Trophoblast cell (in vitro differentiated cells and primary cell): Measurements from ENCODE around the gene LYPD1.
"Not testable (repeated sequence)": the region's sequence is repeated elsewhere in the genome, so short reads cannot be mapped to it uniquely, and the experiment has no call there.

Experiments used
- DNase-seq, 2 donors: peaks; one replicate each; pipeline ENCODE4 v3.0.0-alpha.2; 2016
- H2AFZ ChIP-seq: 2 replicates; pipeline ENCODE4 v1.6.1; 2013; ENCODE audit warnings: low read length, moderate library complexity, mild to moderate bottlenecking; ENCODE audit not compliant: insufficient read depth, poor library complexity
- H2AK5ac ChIP-seq: 2 replicates; pipeline ENCODE4 v1.6.1; 2013; ENCODE audit warnings: mild to moderate bottlenecking, low read length
- H2BK120ac ChIP-seq: 2 replicates; pipeline ENCODE4 v1.6.1; 2013; ENCODE audit warnings: low read length, mild to moderate bottlenecking, moderate library complexity; ENCODE audit not compliant: insufficient read depth, poor library complexity
- H2BK12ac ChIP-seq: 2 replicates; pipeline ENCODE4 v1.6.1; 2013; ENCODE audit warnings: mild to moderate bottlenecking, low read length, moderate library complexity
- H2BK5ac ChIP-seq: 2 replicates; pipeline ENCODE4 v1.6.1; 2013; ENCODE audit warnings: low read length, low read depth, moderate library complexity, mild to moderate bottlenecking; ENCODE audit not compliant: poor library complexity
- H3K14ac ChIP-seq: 2 replicates; pipeline ENCODE4 v1.6.1; 2013; ENCODE audit warnings: mild to moderate bottlenecking, low read length
- H3K18ac ChIP-seq: 2 replicates; pipeline ENCODE4 v1.6.1; 2013; ENCODE audit warnings: mild to moderate bottlenecking, low read length
- H3K23ac ChIP-seq: 2 replicates; pipeline ENCODE4 v1.6.1; 2013; ENCODE audit warnings: low read length
- H3K27ac ChIP-seq: 2 replicates; pipeline ENCODE4 v1.5.1; 2013; ENCODE audit warnings: low read depth, mild to moderate bottlenecking, inconsistent platforms, low read length, moderate library complexity
- H3K27me3 ChIP-seq: 2 replicates; pipeline ENCODE4 v1.6.1; 2013; ENCODE audit warnings: inconsistent platforms, mild to moderate bottlenecking, low read length, moderate library complexity; ENCODE audit not compliant: insufficient read depth
- H3K36me3 ChIP-seq, 2 experiments: 1 replicate in 1 of 2; 2 replicates in 1 of 2; pipeline ENCODE4 v1.6.1; 2013; ENCODE audit warnings: low read length in 2 of 2, mild to moderate bottlenecking in 2 of 2, moderate library complexity in 1 of 2; ENCODE audit not compliant: insufficient read depth in 2 of 2, control insufficient read depth in 1 of 2
- H3K4ac ChIP-seq: 2 replicates; pipeline ENCODE4 v1.6.1; 2013; ENCODE audit warnings: low read depth, mild to moderate bottlenecking, low read length, moderate library complexity
- H3K4me1 ChIP-seq, 2 experiments: 1 replicate in 1 of 2; 2 replicates in 1 of 2; pipeline ENCODE4 v1.6.1; 2013; ENCODE audit warnings: low read length in 2 of 2, mild to moderate bottlenecking in 2 of 2, moderate library complexity in 1 of 2; ENCODE audit not compliant: insufficient read depth in 2 of 2, control insufficient read depth in 1 of 2
- H3K4me2 ChIP-seq: 2 replicates; pipeline ENCODE4 v1.6.1; 2013; ENCODE audit warnings: inconsistent platforms, mild to moderate bottlenecking, low read length, moderate library complexity
- H3K4me3 ChIP-seq: 2 replicates; pipeline ENCODE4 v1.5.1; 2013; ENCODE audit warnings: mild to moderate bottlenecking, low read depth, low read length, inconsistent platforms
- H3K79me1 ChIP-seq: one replicate; pipeline ENCODE4 v1.6.1; 2013; ENCODE audit warnings: low read length
- H3K79me2 ChIP-seq: 2 replicates; pipeline ENCODE4 v1.6.1; 2013; ENCODE audit warnings: low read length, mild to moderate bottlenecking; ENCODE audit not compliant: control insufficient read depth, insufficient read depth, poor library complexity
- H3K9ac ChIP-seq: 2 replicates; pipeline ENCODE4 v1.6.1; 2013; ENCODE audit warnings: mild to moderate bottlenecking, low read length
- H3K9me3 ChIP-seq: 2 replicates; pipeline ENCODE4 v1.6.1; 2013; ENCODE audit warnings: low read depth, mild to moderate bottlenecking, control low read depth, inconsistent platforms, low read length; ENCODE audit not compliant: insufficient read depth
- H4K12ac ChIP-seq: 2 replicates; pipeline ENCODE4 v1.6.1; 2013; ENCODE audit warnings: low read depth, mild to moderate bottlenecking, low read length, moderate library complexity
- H4K8ac ChIP-seq: 2 replicates; pipeline ENCODE4 v1.6.1; 2013; ENCODE audit warnings: low read depth, mild to moderate bottlenecking, low read length, moderate library complexity
- H4K91ac ChIP-seq: one replicate; pipeline ENCODE4 v1.6.1; 2013; ENCODE audit warnings: low read depth, mild to moderate bottlenecking, low read length, moderate library complexity
- WGBS: extraction: QIAGEN DNeasy Blood & Tissue Kit; methylation state at CpG from one replicate; pipeline ENCODE4 v1.1.7; 2013; ENCODE audit warnings: missing lambda C conversion rate; ENCODE audit not compliant: insufficient read length, insufficient coverage; ENCODE audit errors: extremely low coverage; 5-methylcytosine and 5-hydroxymethylcytosine counted together

Gene LYPD1

DNA sequence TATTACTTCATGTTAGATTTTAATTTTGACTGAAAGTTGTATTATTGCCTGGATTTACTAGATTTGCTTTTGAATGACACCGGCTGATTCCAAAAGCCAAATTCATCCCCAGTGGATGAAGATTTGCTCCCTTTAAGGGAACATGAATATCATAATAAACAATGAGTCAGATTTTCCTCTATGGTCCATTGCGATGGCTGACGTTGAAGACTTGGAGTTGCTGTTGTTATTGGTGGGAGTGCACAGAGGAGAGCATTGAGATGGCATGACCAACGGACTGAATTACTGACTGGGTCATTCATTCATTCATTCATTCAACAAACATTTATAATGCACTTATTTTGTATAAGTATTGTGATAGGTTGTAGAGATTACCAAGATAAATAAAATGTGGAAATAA lies 33.4 kb upstream of the LYPD1 start:
- no peak overlapping the region for H4K8ac ChIP-seq
- no peaks in the 10 kb centered on the region for H3K9me3 ChIP-seq
- H3K18ac ChIP-seq, result no peak overlapping the region
- no peak for DNase-seq
- no peak overlapping the region for H4K91ac ChIP-seq
- H3K27ac ChIP-seq, result no peak overlapping the region
- no peak overlapping the region for H2AFZ ChIP-seq
- no peaks in the 10 kb centered on the region for H3K4me1 ChIP-seq
- no peak overlapping the region for H3K4me2 ChIP-seq
- no peak overlapping the region for H3K4me3 ChIP-seq
- no peak overlapping the region for H4K12ac ChIP-seq
- H3K9ac ChIP-seq, result no peak overlapping the region
- H2BK120ac ChIP-seq, result no peak overlapping the region
- no peaks in the 10 kb centered on the region for H3K27me3 ChIP-seq
- no peaks in the 10 kb centered on the region for H3K36me3 ChIP-seq
- H3K79me1 ChIP-seq, result no peaks in the 10 kb centered on the region
- no peak overlapping the region for H2BK12ac ChIP-seq
- H2BK5ac ChIP-seq, result no peak overlapping the region
- H3K4ac ChIP-seq, result no peak overlapping the region
- H2AK5ac ChIP-seq, result no peak overlapping the region
- no peaks in the 10 kb centered on the region for H3K79me2 ChIP-seq
- H3K14ac ChIP-seq, result no peak overlapping the region
- WGBS, result no CpG with 5 or more reads among the region's 4 CpGs
- no peak overlapping the region for H3K23ac ChIP-seq

DNA sequence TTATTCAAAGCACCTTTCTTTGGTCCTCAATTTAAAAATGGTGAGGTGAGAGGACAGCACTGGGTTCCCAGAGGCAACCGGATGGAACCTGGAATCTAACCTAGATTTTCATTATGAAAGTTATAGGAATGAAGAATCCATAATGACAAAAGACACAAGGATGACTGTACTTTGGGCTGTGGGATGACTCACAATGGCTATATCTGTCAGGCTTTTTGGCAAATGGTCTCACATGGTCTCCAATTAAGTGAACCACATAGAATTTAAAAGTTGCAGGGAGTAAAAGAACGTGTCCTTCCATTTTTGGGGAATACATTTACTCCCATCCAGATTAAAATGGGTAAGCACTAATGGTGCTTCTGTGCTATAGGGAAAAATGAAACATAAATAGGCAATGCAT lies 31.8 kb upstream of the LYPD1 start:
- Histone ChIP-seq H3K4me2 (no peak overlapping the region), H3K79me2 (no peaks in the 10 kb centered on the region), H2BK12ac (no peak overlapping the region), H3K18ac (no peak overlapping the region), H3K27ac (no peak overlapping the region), H3K4me1 (no peaks in the 10 kb centered on the region), H3K9me3 (no peaks in the 10 kb centered on the region), H3K4ac (no peak overlapping the region), H3K23ac (no peak overlapping the region), H2AFZ (no peak overlapping the region), H3K27me3 (no peaks in the 10 kb centered on the region), H4K91ac (no peak overlapping the region), H3K9ac (no peak overlapping the region), H2BK5ac (no peak overlapping the region), H3K14ac (no peak overlapping the region), H2BK120ac (no peak overlapping the region), H3K4me3 (no peak overlapping the region), H4K8ac (no peak overlapping the region), H2AK5ac (no peak overlapping the region), H4K12ac (no peak overlapping the region), H3K36me3 (no peaks in the 10 kb centered on the region), H3K79me1 (no peaks in the 10 kb centered on the region)
- WGBS, result no CpG with 5 or more reads among the region's 2 CpGs
- DNase-seq, result no peak

DNA sequence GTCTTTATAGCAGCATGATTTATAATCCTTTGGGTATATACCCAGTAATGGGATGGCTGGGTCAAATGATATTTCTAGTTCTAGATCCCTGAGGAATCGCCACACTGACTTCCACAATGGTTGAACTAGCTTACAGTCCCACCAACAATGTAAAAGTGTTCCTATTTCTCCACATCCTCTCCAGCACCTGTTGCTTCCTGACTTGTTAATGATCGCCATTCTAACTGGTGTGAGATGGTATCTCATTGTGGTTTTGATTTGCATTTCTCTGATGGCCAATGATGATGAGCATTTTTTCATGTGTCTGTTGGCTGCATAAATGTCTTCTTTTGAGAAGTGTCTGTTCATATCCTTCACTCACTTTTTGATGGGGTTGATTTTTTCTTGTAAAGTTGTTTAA lies 29.8 kb upstream of the LYPD1 start:
- H3K27ac ChIP-seq, H2AFZ ChIP-seq, H3K27me3 ChIP-seq, H2AK5ac ChIP-seq, H2BK120ac ChIP-seq, H3K4ac ChIP-seq, H3K79me2 ChIP-seq, H3K18ac ChIP-seq, H4K12ac ChIP-seq, DNase-seq, H3K4me2 ChIP-seq, H4K91ac ChIP-seq, H3K14ac ChIP-seq, H2BK12ac ChIP-seq, H3K4me1 ChIP-seq, H3K36me3 ChIP-seq, H3K23ac ChIP-seq, H3K4me3 ChIP-seq, H3K9ac ChIP-seq, H2BK5ac ChIP-seq, H3K79me1 ChIP-seq, H4K8ac ChIP-seq, H3K9me3 ChIP-seq: not testable (repeated sequence)
- no CpG with 5 or more reads among the region's 2 CpGs for WGBS

DNA sequence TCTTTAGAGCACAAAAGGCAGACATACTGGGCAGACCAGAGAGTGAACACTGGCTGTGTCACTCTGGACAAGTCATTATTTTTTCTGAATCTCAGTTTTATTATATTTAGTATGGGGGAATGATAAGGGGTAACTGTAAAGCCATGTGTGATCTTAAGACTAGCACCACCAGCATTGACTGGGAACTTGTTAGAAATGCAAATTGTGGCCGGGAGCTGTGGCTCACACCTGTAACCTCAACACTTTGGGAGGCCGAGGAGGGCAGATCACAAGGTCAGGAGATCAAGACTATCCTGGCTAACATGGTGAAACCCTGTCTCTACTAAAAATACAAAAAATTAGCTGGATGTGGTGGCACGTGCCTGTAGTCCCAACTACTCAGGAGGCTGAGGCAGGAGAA lies 28.3 kb upstream of the LYPD1 start:
- WGBS, result no CpG with 5 or more reads among the region's 3 CpGs
- H2BK120ac ChIP-seq, H3K36me3 ChIP-seq, H2BK12ac ChIP-seq, H3K27me3 ChIP-seq, H3K4me2 ChIP-seq, H3K79me2 ChIP-seq, H3K18ac ChIP-seq, H4K12ac ChIP-seq, H3K14ac ChIP-seq, H2BK5ac ChIP-seq, H3K9me3 ChIP-seq, H4K8ac ChIP-seq, H2AK5ac ChIP-seq, H3K4me3 ChIP-seq, DNase-seq, H3K27ac ChIP-seq, H3K9ac ChIP-seq, H2AFZ ChIP-seq, H3K4ac ChIP-seq, H3K23ac ChIP-seq, H3K4me1 ChIP-seq, H4K91ac ChIP-seq, H3K79me1 ChIP-seq: not testable (repeated sequence)
